Stimulated activated CD4-positive, alpha-beta T cell treated with anti-CD3 and anti-CD28 coated beads, Interleukin-15, amount 100 ng/mL, for 48 hours (primary cell): ENCODE data around the gene CDH22.

Source experiments
- DNase-seq, 2 donors: peaks; one replicate each; pipeline ENCODE4 v3.0.0-alpha.2; 2020; ENCODE audit warnings: low read depth in 2 of 2

Gene CDH22

GRCh38 chr20:46308258-46309157, at the start of gene CDH22:
TSS of gene CDH22 (minus strand) at chr20:46308498. CDS start at chr20:46251294, 57,204 bp downstream.
- peak in 1 of 2 donors; percentile 14 for DNase-seq

- no peak for DNase-seq
Observed at GRCh38 chr20:46357030-46357514, 48.8 kb upstream of the CDH22 start.

- DNase-seq, result no peak
Observed at GRCh38 chr20:46356195-46357029, 48.1 kb upstream of the CDH22 start.

- DNase-seq, result no peak
Observed at GRCh38 chr20:46355778-46356177, 47.5 kb upstream of the CDH22 start.

- DNase-seq, result no peak
Observed at GRCh38 chr20:46354920-46355654, 46.8 kb upstream of the CDH22 start.

- DNase-seq, result no peak
Observed at GRCh38 chr20:46354207-46354555, 45.9 kb upstream of the CDH22 start.

- DNase-seq, result no peak
Observed at GRCh38 chr20:46353500-46354206, 45.4 kb upstream of the CDH22 start.

GRCh38 chr20:46352370-46352938, 44.2 kb upstream of the CDH22 start:
- no peak for DNase-seq

- no peak for DNase-seq
Observed at GRCh38 chr20:46351357-46352058, 43.2 kb upstream of the CDH22 start.

- DNase-seq, result no peak
Observed at GRCh38 chr20:46350986-46351267, 42.6 kb upstream of the CDH22 start.

GRCh38 chr20:46350201-46350985, 42.1 kb upstream of the CDH22 start:
- DNase-seq, result no peak

GRCh38 chr20:46349742-46350056, 41.4 kb upstream of the CDH22 start:
- DNase-seq, result no peak

GRCh38 chr20:46349035-46349741, 40.9 kb upstream of the CDH22 start:
- peak in 1 of 2 donors; percentile 37 for DNase-seq

GRCh38 chr20:46347841-46348803, 39.8 kb upstream of the CDH22 start:
- no peak for DNase-seq

- DNase-seq, result no peak
Observed at GRCh38 chr20:46346770-46347169, 38.5 kb upstream of the CDH22 start.

GRCh38 chr20:46344488-46345162, 36.3 kb upstream of the CDH22 start:
- no peak for DNase-seq

GRCh38 chr20:46343975-46344357, 35.7 kb upstream of the CDH22 start:
- DNase-seq, result no peak
